Left forelimb (tissue), 1 donor: ENCODE measurements around the gene AK5.

Source experiments
- DNase-seq: peaks from one replicate; pipeline ENCODE4 v3.0.0-alpha.2; 2018; ENCODE audit warnings: low spot score

Gene AK5

DNA sequence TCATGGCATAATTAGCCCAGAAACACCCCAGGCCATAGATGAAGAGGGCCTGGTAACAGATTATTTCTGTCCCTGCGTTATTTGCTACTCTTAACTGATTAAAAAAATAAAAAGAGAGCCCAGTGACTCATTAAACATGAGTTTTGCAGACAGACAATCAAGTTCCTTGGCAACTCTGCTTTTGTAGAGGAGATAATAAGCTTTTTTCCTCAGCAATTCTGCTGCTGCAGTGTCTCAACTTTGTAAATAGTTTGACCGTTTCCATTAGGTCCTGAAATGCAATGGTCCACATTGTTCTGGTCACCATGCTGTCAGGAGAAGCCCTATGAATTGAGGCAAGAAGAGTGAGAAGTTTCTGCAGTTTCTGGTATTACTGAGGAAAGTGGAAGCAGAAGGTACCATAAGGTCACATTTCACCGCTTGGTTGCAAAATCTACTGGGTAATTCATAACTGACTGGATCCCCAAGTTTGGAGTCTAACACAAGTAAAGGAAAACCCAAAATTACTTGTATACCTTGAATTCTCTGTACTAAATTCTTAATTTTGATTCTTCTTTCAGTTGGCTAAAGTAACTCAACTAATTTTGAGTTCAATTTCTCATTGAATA is 261.1 kb downstream of the AK5 start:
- DNase-seq = no peak

DNA sequence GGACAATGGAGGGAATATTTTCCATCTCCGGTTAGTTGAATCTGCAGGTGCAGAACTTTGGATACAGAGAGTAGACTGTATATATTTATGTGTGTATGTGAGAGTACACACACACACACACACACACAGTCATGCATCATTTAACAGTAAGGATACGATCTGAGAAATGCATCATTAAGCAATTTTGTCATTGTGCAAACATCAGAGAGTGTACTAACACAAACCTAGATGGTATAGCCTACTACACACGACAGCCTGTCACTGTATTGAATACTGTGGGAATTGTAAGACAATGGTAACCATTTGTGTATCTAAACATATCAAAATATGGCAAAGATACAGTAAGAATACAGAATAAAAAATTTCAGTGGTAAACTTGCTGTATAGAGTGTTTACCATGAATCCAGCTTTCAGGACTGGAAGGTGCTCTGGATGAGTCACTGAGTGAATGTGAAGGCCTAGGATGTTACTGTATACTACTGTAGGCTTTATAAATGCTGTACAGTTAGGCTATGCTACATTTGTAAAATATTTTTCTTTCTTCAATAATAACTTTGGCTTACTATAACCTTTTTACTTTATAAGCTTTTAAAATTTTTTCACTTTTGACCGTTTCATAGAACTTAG is 262.1 kb downstream of the AK5 start:
- no peak for DNase-seq

DNA sequence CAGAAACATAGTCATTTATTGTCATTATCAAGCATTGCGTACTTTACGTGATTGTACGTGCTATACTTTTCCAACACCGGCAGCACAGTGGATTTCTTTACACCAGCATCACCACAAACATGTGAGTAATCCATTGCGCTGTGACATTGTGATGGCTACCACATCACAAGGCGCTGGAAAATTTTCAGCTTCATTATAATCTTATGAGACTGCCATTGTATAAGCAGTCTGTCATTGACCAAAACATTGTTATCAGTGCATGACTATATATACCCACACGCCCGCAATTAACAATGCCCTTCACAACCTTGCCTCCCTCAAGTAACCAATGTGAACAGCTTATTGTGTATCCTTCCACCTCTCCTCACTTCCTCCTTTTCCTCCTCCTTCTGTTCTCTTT is 263.0 kb downstream of the AK5 start:
- DNase-seq = no peak

DNA sequence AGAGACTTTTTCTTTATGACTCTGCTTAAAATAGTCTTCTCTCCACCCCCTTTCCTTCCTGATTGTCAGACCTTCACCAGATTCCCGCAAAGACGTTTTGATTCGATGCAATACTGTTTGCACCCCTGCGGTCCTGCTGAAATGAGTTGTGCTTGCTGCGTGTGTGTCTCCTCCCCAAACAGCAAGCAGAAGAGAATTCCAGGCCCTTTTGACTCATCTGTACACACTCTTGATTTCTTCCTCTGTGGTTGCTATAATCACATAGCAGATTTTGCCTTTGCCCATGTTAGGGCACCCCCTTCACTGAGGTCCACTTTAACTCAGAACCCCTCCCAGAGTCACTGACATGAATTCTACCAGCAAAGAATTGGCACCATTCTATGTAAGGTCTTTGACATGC is 264.2 kb downstream of the AK5 start:
- DNase-seq = no peak

DNA sequence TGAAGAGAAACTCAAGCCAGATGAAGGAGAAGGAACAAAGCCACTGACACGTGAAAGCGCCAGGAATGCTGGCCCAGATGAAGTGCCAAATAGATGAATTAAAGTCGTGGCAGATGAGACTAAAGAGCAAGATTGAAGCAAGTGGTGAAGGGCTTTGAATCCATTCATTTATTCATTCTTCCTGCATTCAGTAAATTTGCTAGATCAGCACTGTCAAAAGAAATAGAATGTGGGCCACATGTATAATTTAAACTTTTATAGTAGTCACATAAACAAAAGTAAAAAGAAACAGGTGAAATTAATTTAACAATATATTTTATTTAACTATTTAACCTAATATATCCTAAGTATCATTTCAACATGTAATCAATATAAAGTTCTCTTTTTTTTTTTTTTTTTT is 265.1 kb downstream of the AK5 start:
- DNase-seq = no peak

DNA sequence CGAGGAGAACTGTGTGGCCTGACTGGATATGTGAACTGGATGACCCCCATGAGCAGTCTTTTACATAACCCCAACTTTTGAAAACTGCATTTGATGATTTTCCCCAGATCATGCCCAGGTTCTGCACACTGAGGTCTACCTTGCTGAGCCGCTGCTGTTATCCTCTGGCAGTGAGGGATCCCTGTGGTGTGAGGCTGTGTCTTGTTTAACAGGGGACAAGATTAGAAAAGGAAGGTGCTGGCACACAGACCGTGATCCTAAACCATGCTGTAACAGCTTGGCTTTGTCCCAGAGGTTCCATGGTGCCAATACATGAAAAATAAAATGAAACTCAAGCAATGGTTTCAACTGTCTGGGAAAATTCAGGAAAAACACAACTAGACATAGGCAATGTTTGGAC is 266.5 kb downstream of the AK5 start:
- no peak for DNase-seq

DNA sequence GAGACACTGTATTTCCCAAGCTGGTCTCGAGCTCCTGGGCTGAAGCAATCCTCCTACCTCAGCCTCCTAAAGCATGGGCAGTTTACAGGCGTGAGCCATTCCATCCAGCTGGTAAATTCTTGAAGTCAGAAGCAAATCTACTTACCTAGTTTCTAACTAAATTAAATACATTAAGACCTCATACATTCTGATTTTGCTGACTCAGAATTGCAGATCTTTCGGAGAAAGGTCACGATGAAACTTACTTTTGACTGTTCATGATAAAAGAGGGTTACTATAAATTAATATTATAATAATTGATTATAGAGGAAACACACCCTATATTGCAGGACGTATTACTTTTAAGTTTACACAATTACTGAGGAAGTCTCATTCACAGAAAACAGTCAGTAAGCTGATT is 268.3 kb downstream of the AK5 start:
- DNase-seq = no peak

DNA sequence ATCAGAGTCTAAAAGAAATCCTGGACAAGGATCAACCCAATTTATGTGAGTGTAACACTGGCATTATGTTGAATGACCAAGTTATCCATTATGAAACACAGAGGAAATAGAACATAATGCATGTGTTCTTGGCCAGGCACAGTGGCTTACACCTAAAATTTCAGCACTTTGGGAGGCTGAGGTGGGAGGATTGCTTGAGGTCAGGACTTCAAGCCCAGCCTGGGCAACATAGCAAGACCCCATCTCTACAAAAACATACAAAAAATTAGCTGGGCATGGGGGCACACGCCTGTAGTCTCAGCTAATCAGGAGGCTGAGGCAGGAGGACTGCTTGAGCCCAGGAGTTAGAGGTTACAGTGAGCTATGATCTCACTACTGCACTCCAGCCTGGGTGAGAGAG is 270.8 kb downstream of the AK5 start:
- DNase-seq = no peak

DNA sequence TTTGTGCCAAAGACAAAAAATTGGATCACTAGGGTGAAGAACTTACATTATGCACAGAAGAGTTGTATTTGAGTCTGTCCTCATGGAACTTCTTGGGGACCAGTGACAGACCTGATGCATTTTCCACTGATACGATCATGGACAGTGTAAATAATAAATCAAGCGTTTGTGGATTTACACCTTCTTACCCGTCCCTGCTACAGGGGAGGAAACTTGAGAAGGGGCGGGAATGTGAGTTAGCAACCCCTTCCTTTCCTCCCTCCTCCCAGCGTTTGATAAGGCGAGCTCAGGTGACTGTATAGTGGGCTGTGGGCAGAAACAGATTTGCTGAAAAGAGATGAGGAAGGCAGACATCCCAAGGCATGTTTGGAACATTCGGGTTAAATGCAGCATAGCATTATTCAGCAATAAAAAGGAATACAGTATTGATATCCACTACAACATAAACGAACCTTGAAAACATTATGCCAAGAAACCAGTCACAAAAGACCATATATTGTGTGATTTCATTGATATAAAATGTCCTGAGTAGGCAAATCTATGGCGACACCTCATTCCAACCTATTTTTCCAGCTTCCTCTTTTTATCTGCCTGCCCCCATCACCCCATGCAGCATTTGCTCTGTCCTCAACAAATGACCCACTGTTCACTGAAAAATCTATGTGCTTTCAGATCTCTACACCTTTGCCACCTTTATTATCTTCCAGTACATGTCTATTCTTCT is 271.9 kb downstream of the AK5 start:
- no peak for DNase-seq

DNA sequence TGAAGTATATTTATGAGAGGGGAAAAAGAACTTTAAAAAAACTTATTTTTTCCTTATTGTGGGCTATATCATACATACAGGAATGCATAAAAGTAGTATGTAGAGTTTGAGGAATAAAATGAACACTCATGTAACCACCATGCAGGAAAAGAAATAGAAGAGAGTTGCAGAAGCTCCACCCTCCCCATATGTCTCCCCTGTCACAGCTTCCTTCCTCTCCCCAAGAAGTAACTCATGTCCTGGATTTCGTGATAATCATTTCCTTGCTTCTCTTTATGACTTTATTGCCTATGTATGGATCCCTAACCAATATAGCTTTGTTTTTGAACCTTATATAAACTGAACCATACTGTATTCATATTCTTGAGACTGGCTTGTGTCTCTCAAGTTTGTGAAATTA is 274.2 kb downstream of the AK5 start:
- no peak for DNase-seq

DNA sequence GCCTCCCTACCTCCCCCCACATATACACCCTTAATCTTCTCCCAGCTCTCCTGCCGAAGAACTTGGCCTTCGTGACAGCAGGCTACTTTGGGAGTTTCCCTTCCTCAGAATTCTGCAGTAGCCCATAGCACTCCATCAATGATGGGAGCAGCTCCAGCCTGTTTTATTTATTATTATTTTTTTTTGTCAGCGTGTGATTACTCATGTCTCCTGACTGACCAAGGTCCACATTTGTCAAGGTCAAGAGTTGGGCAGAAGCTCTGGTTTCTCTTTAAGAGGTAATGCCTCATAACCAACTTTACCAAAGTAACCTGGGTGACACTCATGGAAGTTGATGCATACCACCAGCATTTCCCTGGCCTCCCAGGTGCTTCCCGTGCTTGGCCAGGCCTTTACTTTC is 275.2 kb downstream of the AK5 start:
- no peak for DNase-seq

DNA sequence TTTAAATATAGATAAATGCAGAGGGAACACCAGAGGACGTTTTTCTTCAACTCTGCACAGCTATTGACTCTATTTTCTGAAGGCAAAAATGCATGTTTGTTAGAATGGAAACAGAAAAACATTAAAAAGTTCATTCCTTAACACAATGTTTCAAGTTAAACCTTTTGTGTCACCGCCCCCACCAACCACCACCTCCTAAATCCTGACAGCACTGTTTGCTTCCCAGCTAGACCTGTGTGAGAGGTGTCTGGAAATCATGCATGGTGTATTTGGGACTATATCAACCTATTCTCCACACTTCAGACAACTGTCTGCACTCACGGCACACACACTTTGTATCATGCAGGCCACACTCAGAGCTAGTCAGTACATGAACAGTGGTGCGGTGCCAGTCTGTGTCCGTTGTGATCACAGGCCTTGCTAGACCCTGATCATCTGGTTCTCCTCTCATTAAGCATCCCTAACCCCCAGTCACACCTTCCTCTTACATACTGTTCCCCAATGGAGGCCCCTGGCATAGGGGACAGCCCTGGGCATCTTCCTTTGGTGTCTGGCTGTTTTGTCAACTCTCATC is 276.9 kb downstream of the AK5 start:
- no peak for DNase-seq

DNA sequence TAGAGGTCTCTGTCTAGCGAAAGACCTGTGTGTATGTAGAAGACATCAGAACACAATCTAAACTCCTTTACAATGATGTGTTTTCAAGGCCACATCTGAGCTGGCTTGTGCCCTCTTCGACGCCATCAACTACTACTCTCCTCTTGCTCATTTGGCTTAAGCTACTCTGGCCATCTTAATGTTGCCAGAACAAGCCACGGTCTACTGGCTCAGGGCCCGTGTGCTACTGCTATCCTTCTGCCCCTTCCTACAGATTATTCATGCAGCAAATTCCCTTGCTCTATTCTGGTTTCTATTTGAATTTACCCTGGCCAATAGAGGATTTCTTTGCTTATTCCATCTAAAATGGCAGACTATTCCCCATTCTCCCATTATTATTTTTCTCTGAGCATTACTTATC is 278.9 kb downstream of the AK5 start:
- DNase-seq = no peak

DNA sequence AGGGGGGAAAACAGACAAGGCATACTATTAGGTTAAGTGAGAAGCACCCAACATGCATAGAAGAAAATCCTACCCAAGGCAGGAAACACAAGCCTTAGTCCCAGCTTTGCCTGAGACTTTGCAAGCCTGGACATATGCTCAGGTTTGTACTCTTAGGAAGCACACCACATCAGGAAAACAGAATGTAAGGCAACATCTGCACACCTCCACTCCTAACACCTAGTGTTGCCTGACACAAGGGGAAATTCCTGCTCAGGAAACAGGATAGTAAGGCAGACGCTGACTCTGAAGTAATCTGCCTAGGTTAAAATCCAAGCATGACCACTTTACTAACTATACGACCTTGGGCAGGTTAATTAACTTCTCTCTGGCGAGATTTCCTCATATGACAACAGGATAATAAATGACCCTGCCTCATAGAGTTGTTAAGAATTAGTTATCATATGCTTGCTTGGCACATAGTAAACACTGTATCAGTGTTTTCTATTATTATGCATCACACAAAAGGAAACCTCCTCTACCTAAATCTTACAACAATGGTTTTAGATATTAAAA is 280.9 kb downstream of the AK5 start:
- DNase-seq = no peak

DNA sequence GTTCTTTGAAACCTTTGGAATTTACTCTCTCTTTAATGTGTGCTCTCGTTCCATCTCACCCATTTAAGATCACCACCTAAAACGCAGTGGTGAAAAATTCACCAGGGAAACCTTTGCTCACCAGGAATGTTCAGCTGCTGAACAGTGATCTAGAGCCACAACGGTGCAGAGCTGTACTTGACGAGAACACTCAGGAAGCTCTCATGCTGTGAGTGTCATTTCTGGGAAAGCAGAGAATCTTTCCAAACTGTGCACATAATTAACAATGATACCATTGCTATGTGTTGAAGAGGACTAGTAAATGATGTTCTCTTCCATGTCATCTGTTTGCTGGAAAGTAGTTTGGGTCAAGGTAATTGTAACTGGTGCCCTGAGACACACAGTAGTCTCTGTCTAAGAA is 283.5 kb downstream of the AK5 start:
- no peak for DNase-seq

DNA sequence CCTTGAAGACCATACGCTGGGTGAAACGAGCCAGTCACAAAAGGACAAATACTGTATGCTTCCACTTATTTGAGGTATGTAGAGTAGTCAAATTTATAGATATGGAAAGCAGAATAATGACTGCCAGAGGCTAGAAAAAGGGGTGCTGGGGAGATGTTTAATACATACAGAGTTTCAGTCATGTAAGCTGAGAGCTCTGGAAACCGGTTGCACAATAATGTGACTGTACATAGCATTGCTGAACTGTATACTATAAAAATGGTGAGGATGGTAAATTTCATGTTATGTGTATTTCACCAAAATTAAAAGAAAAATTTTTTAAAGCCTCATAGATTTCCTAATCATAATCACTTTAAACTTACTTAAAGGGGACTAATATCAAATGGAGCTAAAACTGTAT is 289.8 kb downstream of the AK5 start:
- DNase-seq = no peak

DNA sequence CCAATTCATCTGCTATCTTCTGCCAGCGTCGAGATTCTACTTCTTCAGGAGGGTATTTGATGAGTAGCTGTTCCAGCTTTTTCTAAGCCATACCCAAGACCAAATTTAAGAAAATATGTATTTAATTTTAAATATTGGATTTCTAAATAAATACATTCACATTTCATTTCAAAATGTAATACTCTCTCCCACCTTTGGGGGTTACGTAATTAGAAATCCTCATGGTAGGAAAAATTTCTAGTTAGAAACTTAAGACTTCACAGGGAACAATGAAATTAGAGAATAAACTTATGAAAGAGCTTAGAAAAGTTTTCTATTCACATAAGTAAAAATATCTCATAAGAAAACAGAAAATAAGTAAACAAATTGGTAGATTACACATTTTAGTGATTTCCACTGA is 297.7 kb downstream of the AK5 start:
- DNase-seq = no peak

DNA sequence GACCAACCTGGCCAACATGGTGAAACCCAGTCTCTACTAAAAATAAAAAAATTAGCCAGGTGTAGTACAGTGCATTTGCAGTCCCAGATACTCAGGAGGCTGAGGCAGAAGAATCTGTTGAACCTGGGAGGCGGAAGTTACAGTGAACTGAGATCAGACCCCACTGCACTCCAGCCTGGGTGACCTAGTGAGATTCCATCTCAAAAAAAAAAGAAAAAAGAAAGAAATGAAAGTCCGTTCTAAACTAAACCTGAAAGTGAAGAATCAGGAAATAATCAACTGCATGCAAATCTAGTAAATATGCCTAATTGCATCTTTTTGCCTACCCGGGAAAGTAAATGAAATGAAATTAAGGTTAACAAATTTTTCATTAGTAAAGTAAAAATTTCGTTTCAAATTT is 301.1 kb downstream of the AK5 start:
- DNase-seq = no peak

DNA sequence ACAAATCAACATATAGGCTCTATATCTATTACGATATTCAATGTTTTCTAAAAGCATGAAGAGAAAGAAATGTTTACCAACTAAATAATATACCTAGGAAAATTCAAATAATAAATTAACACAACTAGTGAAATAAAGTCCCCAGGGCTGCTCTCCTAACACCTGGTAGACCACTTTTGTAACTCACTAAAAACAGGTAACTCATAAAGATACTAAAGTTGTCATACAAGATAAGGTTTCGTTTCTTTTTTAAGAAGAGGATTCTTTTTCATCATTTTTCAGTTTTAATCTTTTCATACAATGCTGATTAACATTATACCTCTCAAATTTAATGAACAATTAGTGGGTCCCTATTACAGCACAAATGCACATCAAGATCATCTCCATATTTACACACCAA is 301.7 kb downstream of the AK5 start:
- DNase-seq = no peak

DNA sequence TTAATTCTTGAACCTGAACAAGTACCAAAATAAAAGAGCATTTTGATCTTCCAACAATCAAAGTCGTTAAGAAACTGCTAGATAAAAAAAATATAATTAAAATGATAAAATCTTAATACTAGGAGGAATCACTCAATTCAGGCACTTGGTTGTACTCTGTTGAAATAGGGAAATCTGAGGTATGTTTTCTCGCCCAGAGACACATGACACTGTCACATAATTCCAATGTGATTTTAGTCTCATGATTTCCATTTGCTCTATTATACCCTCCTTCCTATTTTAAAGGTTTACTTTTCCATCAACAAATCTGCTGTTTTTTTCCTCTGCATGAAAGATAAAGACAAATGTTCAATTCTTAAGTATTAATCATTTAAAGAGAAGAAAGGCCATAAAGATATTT is 303.1 kb downstream of the AK5 start:
- DNase-seq = no peak

DNA sequence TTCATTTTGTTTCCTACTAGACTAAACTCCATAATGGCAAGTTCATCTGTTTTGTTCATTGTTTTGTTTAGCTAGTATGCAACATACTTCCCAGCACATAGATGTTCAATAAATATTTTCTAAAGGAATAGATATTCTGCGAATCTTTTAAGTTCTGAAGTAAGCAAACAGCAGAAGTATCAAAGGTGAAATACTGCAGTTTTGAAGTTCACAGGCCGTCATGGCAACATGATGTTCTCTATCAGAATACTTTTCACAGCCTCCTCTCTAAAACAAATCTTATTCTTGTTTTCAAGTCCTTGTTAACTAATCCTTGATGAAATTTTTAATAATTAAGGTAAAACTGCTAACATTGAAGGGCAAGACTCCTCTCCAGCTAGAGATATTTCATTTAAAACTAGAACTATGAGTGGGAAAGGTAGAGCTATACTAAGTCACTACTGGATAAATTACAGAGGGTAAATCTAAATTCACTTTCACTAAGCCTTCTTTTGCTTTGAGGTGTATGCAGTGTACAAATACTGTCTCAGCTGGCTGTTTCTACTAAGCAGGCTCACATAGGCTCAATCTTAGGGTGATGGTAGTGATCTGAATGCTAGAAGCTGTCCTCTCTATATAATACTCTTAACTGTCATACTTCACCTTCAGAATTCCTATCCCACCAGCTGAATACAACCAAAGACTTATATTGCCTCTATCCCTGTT is 303.9 kb downstream of the AK5 start:
- no peak for DNase-seq

DNA sequence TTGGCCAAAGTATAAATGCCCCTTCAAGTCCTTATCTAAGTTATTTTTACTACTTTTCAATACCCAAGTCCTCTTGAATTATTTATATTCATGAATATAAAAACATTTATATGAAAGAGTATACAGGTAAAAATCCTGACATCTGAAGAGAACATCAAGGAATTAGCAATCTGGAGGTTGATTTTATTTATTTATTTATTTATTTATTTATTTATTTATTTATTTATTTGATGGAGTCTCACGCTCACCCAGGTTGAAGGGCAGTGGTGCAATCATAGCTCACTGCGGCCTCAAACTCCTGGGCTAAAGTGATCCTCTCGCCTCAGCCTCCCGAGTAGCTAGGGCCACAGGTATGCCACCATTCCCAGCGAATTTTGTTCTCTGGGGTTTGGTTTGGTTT is 307.4 kb downstream of the AK5 start:
- no peak for DNase-seq

DNA sequence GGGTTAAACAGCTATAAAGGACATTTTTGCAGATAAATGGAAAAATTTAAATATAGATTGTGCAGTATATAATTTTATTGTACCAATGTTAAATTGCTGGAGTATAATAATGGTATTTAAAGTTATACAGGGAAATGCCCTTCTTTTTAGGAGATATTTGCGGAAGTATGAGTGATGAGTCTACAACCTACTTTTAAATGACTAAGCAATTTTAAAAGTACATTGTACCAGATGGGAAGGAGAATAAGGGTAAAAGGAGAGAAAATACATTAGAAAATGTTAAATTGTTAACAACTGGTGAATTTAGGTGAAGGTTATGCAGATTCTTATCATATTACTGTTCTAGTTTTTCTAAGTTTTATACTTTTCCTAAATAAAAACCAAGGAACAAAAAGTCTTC is 308.8 kb downstream of the AK5 start:
- DNase-seq = no peak
